ENCODE results near the gene FAM240A.
"Not testable (repeated sequence)": the region's sequence is repeated elsewhere in the genome, so short reads cannot be mapped to it uniquely, and the experiment has no call there.

GRCh38 chr3:46577580-46578249 lies 34.6 kb upstream of the FAM240A start:
- not testable (repeated sequence) for TF ChIP-seq CTCF, POLR2A (IDR thresholded peaks at IDR 0.05)
